NCI-H460 (cell line): ENCODE results near the gene CHMP6. TPM values are rescaled to one million over a fixed set of nuclear protein-coding genes. Genes with fewer than 3 reads are reported as not detected.

ENCODE experiments used
- DNase-seq: peaks from one replicate; pipeline ENCODE4 v3.0.0-alpha.2; 2016; ENCODE audit warnings: low read depth; ENCODE audit errors: extremely low read depth
- total RNA-seq: library from RNA; depleted of rRNA; stranded (reverse); fragments of >200 nt; shearing (Covaris generic); gene quantifications from 2 replicates; pipeline ENCODE4 v1.2.3, GENCODE V29; 2014

CHMP6 gene
- total RNA-seq, 1 experiment from 2014 or later: 7.6 TPM

GRCh38 chr17:80970044-80970761 lies 21.4 kb upstream of the CHMP6 start:
- no peak for DNase-seq

DNA sequence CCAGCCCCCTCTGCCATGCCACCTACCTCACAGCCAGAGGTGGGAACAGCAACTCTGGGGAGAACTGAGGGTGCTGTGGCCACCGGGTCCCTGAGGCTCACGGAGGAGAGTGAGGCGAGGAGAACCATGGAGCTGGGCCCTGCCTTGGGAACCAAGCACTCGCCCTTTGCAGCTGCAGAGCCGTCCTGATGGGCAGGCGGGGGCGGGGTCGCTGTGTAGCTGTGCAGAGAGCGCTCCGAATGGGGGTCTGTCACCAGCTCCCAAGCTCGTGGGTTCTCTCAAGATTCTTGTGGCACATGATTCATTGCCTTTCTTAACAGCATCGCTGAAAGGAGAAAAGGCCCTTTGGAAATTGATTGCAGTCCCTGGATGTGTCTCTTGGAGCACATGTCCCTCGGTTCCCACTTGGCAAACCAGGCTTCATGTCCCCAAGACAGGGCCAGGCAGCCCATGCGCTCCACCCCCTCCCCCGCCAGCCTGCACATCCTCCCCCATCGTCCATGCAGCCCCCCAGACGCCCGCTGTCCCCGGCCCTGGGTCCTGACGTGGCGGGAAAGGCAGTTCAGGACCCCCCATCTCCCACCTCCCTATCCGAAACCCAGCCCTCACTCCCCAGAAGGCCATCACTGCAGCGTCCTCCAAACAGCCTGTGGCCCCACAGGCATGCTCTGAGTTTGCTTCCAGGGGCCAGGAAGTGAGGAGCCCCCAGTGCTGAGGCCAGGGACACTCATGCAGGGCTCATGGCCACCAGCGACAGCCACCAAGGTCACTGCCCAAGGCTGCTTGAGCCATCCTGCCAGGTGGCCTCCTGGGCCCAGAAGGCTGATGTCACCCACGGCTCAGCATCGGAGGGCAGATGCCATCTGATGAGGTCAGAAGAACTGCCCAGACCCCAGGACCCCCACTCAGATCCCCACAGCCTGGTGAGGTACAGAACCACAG lies 20.6 kb upstream of the CHMP6 start:
- no peak for DNase-seq

GRCh38 chr17:80971704-80972304 lies 19.8 kb upstream of the CHMP6 start:
- DNase-seq: no peak

GRCh38 chr17:80976701-80977100 lies 14.9 kb upstream of the CHMP6 start:
- no peak for DNase-seq

DNA sequence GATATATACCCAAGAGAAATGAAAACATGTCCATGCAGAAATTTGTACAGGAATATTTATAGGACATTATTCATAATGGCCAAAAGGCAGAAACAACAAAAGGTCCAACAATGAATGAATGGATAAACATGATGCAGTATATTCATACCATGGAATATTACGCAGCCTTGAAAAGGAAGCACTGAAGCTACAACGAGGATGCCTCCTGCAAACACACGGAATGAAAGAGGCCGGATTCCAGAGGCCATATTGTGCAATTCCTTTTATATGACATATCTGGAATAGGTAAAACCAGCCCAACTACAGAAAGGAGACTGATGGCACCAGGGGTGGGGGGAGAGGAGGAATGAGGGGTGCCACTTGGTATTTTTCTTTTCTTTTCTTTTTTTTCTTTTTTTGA lies 14.5 kb upstream of the CHMP6 start:
- DNase-seq: no peak

DNA sequence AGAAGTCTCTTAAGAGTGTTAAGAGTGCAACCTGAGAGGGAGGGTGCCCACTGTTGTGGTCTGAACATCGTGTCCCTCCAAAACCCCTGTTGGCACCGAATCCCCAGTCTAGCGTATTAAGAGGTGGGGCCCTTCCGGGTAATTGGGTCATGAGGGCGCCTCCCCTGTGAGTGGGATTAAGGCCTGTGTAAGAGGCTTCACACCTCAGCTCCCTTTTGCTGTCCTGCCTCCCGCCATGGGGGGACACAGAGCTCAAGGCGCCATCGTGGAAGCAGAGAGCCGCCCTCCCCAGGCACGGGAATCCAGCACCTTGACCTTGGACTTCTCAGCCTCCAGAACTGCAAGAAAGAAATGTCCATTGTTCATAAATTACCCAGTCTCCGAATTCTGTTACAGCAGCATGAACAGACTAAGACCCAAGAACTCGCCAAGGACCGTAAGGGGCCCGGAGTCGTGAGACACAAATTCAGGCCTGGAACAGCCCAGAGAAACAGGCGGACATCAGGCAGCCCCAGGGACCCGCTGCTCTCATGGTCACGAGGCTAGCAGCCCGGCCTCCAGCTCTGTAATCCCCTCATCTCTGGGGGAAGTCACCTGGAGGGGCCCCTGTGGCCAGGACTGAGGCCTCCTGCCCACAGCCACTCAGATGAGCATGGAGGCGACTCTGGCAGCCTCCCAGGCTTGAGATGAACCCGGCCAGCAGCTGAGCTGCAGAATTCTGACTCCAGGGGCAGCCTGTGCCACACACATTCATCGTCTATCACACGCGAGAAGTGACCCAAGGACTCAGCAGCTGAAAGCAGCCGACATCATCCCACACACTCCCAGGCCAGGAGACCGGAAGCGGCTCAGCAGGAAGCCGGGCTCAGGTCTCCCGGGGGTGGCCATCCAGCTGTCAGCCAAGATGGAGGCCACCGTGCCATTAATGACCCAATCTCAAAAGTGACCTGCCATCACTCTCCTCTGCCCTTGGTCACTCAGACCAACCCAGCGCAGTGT lies 12.8 kb upstream of the CHMP6 start:
- DNase-seq: no peak

GRCh38 chr17:80979547-80980378 lies 11.9 kb upstream of the CHMP6 start:
- no peak for DNase-seq

DNA sequence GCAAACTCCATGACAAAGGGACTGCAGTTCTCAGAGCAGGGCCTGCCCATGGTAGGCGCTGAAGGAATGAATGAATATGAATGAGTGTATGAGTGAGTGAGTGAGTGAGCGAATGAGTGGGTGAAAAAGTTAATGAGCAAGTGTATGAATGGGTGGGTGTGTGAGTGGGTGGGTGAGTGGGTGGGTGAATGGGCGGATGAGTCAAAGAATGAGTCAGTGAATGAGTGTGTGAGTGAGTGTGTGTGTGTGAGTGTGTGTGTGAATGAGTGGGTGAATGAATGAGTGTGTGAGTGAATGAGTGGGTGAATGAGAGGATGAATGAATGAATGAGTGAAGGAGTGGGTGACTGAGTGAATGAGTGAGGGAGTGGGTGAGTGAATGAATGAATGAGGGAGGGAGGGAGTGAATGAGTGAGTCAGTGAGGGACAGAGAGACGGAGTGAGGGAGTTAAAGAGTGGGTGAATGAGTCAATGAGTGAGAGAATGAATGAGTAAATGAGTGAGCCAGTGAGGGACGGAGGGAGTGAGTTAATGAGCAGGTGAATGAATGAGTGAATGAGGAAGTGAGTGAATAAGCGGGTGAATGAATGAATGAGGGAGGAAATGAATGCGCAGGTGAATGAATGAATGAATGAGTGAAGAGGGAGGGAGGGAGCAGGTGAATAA lies 11.1 kb upstream of the CHMP6 start:
- DNase-seq: no peak

- no peak for DNase-seq
Observed at GRCh38 chr17:80981062-80981902, 10.4 kb upstream of the CHMP6 start.

GRCh38 chr17:80981929-80982425 lies 9.7 kb upstream of the CHMP6 start:
- DNase-seq: no peak

- DNase-seq: no peak
Observed at GRCh38 chr17:80982426-80982974, 9.1 kb upstream of the CHMP6 start.

- DNase-seq: no peak
Observed at GRCh38 chr17:80983545-80983944, 8.1 kb upstream of the CHMP6 start.

GRCh38 chr17:80984749-80985148 lies 6.9 kb upstream of the CHMP6 start:
- no peak for DNase-seq

- no peak for DNase-seq
Observed at GRCh38 chr17:80986046-80986445, 5.6 kb upstream of the CHMP6 start.

- DNase-seq: no peak
Observed at GRCh38 chr17:80986816-80987475, 4.7 kb upstream of the CHMP6 start.

GRCh38 chr17:80987941-80988461 lies 3.6 kb upstream of the CHMP6 start:
- DNase-seq: no peak

DNA sequence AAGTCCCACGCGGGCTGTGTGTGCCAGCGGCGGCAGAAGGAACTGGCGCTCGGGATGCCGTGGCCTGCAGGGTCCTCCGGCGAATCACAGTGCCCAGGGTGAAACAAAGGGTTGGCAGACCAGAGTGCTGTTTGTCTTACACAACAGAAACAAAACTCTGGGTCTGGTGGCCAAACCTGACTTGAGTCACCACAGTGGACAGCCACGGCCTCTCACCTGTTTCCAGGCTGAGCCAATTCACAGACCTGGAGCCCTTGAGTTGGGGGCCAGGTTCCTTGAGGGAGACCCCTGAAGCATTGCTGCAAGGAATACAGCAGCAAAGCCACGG lies 2.1 kb upstream of the CHMP6 start:
- DNase-seq: no peak
